IMR-90 (cell line): ENCODE data around the gene FGF2.

Experiments used
- CEBPB ChIP-seq: IDR thresholded peaks from 2 replicates; pipeline ENCODE4 v1.6.1; 2012; ENCODE audit warnings: low read depth, low read length, improper control_type of control experiment
- RCOR1 ChIP-seq: IDR thresholded peaks from 2 replicates; pipeline ENCODE4 v1.6.1; 2012; ENCODE audit warnings: mild to moderate bottlenecking, low read length, improper control_type of control experiment; ENCODE audit not compliant: insufficient replicate concordance
- RFX5 ChIP-seq: IDR thresholded peaks from 2 replicates; pipeline ENCODE4 v1.8.0; 2012; ENCODE audit warnings: low read depth, mild to moderate bottlenecking, low read length, moderate library complexity

- no peak for TF ChIP-seq CEBPB
- TF ChIP-seq RCOR1, result no peak
- TF ChIP-seq RFX5, result no peak
Observed at GRCh38 chr4:122830426-122831095, 3.9 kb downstream of the FGF2 start.
